ENCODE results near the gene MACROD2. TPM values are rescaled to one million over a fixed set of nuclear protein-coding genes. Genes with fewer than 3 reads are reported as not detected.

MACROD2 gene
- total RNA-seq, 4 donors from 2014 or later: 2.9 to 11.3 (median 8.0) TPM

DNA sequence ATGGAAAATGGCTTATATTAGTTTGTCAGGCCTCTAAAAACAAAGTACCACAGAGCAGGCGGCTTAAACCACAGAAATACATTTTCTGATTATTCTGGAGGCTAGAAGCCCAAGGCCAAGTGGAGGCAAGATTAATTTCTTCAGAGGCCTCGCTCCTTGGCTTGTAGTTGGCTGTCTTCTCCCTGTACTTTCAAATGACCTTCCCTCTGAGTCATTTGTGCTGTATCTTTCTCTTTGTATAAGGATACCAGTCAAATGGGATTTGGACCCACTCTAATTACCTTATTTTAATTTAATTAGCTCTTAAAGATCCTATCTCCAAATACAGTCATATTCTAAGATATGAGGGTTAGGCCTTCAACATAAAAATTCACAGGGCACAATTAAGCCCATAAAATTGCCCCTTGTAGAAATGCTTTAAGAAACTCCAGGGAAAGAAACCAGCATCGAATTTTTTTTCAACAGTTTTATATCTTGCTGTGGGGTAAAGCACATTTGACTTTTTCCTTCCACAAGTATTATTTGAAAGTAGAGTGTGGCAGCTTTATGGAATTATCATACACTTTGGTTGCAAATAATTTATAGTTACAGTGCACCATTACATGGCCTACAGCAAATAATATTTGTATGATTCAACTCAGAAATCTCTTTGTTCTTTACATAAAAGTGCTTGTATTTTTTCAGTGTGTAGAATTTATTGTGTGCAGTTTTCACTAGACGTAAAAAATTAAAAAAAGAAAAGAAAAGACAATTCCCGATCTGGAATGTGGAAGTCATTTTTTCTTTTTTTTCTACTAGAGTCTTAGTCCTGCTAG, 1871.8 kb downstream of the MACROD2 start:
- no peak for TF ChIP-seq CTCF (IDR thresholded peaks at IDR 0.05; ENCODE audit: low read depth)

DNA sequence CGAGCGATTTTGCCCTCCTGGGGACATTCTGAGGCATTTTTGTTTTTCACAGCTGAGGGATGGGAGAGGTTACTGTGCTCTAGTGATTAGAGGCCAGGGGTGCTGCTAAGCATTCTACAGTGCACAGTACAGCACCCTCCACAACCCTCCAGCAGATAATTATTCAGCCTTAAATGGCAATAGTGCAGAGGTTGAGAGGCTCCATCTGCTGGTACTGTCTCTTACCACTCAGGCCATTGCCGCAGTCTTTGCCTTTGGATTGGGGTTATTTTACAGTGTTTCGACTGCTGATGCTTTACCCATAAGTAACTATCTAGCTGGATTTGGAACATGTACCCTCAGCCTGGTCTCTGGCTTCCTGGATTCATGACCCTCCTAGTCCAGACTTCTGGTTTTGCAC, 1872.6 kb downstream of the MACROD2 start:
- no peak for TF ChIP-seq CTCF (IDR thresholded peaks at IDR 0.05; ENCODE audit: low read depth)

GRCh38 chr20:15875446-15875845, 1880.1 kb downstream of the MACROD2 start:
- TF ChIP-seq CTCF (IDR thresholded peaks at IDR 0.05; ENCODE audit: low read depth): no peak

DNA sequence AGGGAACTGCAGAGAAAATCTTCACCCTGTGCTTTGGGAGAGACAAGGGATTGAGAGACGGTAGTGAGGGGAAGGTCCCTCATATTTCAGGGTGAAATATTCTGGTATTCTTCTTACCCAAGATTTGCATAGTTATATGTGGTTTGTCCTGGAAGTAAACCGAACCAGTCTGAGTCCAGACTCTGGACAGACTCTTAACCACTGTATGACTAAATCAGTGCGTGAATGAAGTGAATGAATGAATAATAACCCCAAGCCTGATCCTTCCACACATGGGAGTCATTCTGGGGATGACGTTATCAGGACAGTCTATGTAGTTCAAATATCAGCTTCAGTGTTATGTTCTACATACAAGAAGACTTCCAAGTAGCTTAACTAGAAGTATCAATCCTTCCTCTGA, 1887.2 kb downstream of the MACROD2 start:
- TF ChIP-seq CTCF (IDR thresholded peaks at IDR 0.05; ENCODE audit: low read depth): no peak

GRCh38 chr20:15886250-15886649, 1890.9 kb downstream of the MACROD2 start:
- no peak for TF ChIP-seq CTCF (IDR thresholded peaks at IDR 0.05; ENCODE audit: low read depth)

DNA sequence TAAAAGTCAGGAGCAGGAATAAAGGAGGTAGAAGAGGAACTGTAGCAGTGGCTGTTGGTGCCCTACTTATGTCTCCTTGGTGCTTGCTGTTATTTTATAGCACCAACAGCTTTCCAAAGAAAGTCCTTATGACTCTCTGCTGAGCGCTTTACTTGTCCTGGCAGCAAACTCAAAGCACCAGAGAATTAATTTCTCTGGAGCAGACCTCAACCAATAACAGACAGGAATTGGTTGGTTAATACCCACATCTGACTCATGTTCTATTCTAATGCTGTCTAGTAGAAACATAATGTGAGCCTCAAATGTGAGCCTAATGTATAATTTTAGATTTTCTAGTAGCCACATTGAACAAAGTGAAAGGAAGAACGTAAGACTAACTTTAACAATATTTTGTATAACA, 1892.1 kb downstream of the MACROD2 start:
- no peak for TF ChIP-seq CTCF (IDR thresholded peaks at IDR 0.05; ENCODE audit: low read depth)

DNA sequence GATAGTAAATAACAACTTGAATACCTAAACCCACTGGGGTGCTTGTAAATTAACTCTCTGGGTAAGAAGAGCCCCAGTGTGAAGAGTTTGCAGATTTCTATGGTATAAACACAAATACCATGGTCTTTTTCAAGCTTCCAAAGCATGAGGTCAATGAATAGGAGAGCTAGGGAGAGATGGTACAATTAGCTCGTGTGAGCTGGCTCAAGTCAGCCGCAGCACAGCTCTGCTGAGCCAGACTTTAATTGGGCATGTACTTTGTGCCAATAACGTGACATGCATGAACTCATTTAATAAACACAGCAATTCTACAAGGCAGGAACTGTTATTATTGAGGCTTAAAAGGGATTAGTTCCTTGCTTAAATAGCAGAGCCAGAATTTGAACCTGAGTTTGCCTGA, 1893.7 kb downstream of the MACROD2 start:
- no peak for TF ChIP-seq CTCF (IDR thresholded peaks at IDR 0.05; ENCODE audit: low read depth)

All from subcutaneous adipose tissue (tissue), 4 donors.